Liver (tissue), 9 donors: ENCODE data around the gene RTN4R. TPM values are rescaled to one million over a fixed set of nuclear protein-coding genes. Genes with fewer than 3 reads are reported as not detected.

Source experiments
- DNase-seq: peaks from one replicate; pipeline ENCODE4 v3.0.0-alpha.2; 2017; ENCODE audit warnings: low spot score
- H3K27ac ChIP-seq, 2 donors: one replicate each; pipeline ENCODE4 v1.7.0; 2013; ENCODE audit warnings: inconsistent platforms in 2 of 2, low read length in 2 of 2, control low read depth in 1 of 2, low read depth in 1 of 2, mild to moderate bottlenecking in 1 of 2
- H3K27me3 ChIP-seq, 4 donors: one replicate each; pipeline versions ENCODE4 v1.6.1 to v1.7.0; 2013; ENCODE audit warnings: low read length in 3 of 4, inconsistent platforms in 1 of 4, mild to moderate bottlenecking in 1 of 4, moderate library complexity in 1 of 4; ENCODE audit not compliant: control insufficient read depth in 4 of 4, insufficient read depth in 4 of 4
- H3K36me3 ChIP-seq, 4 donors: one replicate each; pipeline versions ENCODE4 v1.6.1 to v1.7.0; 2013; ENCODE audit warnings: low read length in 3 of 4, mild to moderate bottlenecking in 3 of 4, low read depth in 1 of 4, moderate library complexity in 1 of 4; ENCODE audit not compliant: control insufficient read depth in 4 of 4, insufficient read depth in 3 of 4
- H3K4me1 ChIP-seq, 4 donors: one replicate each; pipeline versions ENCODE4 v1.6.1 to v1.7.0; 2013; ENCODE audit warnings: low read length in 3 of 4, mild to moderate bottlenecking in 3 of 4, moderate library complexity in 1 of 4; ENCODE audit not compliant: control insufficient read depth in 4 of 4, insufficient read depth in 4 of 4
- H3K4me3 ChIP-seq, 3 donors: one replicate each; pipeline versions ENCODE4 v1.6.1 to v1.7.0; 2013; ENCODE audit warnings: low read length in 3 of 3, control low read depth in 1 of 3, low read depth in 1 of 3, mild to moderate bottlenecking in 1 of 3
- H3K9ac ChIP-seq, 2 donors: one replicate each; pipeline ENCODE4 v1.7.0; 2013; ENCODE audit warnings: low read length in 2 of 2, mild to moderate bottlenecking in 2 of 2, moderate library complexity in 2 of 2, control low read depth in 1 of 2, low read depth in 1 of 2
- H3K9me3 ChIP-seq, 4 donors: one replicate each; pipeline versions ENCODE4 v1.6.1 to v1.7.0; 2013; ENCODE audit warnings: low read length in 3 of 4; ENCODE audit not compliant: control insufficient read depth in 4 of 4
- ATF3 ChIP-seq: IDR thresholded peaks from 2 replicates; pipeline ENCODE4 v1.6.1; 2016; ENCODE audit warnings: antibody characterized with exemption
- CTCF ChIP-seq: fragments of 150-350 bp; IDR thresholded peaks from 2 replicates; pipeline ENCODE4 v1.5.1; 2017; ENCODE audit warnings: improper control_type of control experiment, low read depth, low read length; ENCODE audit not compliant: missing input control
- EGR1 ChIP-seq, 2 donors: IDR thresholded peaks; 2 replicates each; pipeline ENCODE4 v1.6.1; 2016 to 2018; ENCODE audit warnings: antibody characterized with exemption in 2 of 2, low read depth in 2 of 2
- FOXA1 ChIP-seq: IDR thresholded peaks from 2 replicates; pipeline ENCODE4 v1.6.1; 2016; ENCODE audit warnings: antibody characterized with exemption
- FOXA2 ChIP-seq: IDR thresholded peaks from 2 replicates; pipeline ENCODE4 v1.6.1; 2016; ENCODE audit warnings: antibody characterized with exemption
- GABPA ChIP-seq, 2 donors: IDR thresholded peaks in 1 of 2; conservative IDR thresholded peaks in 1 of 2; 2 replicates each; pipeline ENCODE4 v1.6.1; 2016; ENCODE audit warnings: antibody characterized with exemption in 2 of 2, mild to moderate bottlenecking in 1 of 2, moderate library complexity in 1 of 2
- HNF4A ChIP-seq, 2 donors: conservative IDR thresholded peaks; 2 replicates each; pipeline ENCODE4 v1.6.1; 2016; ENCODE audit warnings: antibody characterized with exemption in 2 of 2, mild to moderate bottlenecking in 2 of 2
- HNF4G ChIP-seq: IDR thresholded peaks from 2 replicates; pipeline ENCODE4 v1.6.1; 2016; ENCODE audit warnings: antibody characterized with exemption
- JUND ChIP-seq, 2 donors: IDR thresholded peaks; 2 replicates each; pipeline ENCODE4 v1.6.1; 2016; ENCODE audit warnings: antibody characterized with exemption in 2 of 2
- MAX ChIP-seq: IDR thresholded peaks from 2 replicates; pipeline ENCODE4 v1.6.1; 2016; ENCODE audit warnings: antibody characterized with exemption
- NR2F2 ChIP-seq: IDR thresholded peaks from 2 replicates; pipeline ENCODE4 v1.6.1; 2016; ENCODE audit warnings: antibody characterized with exemption
- RAD21 ChIP-seq, 2 donors: IDR thresholded peaks; 2 replicates each; pipeline ENCODE4 v1.6.1; 2016; ENCODE audit warnings: antibody characterized with exemption in 2 of 2, mild to moderate bottlenecking in 2 of 2
- REST ChIP-seq: IDR thresholded peaks from 2 replicates; pipeline ENCODE4 v1.6.1; 2016; ENCODE audit warnings: antibody characterized with exemption, mild to moderate bottlenecking
- RXRA ChIP-seq, 2 donors: IDR thresholded peaks; 2 replicates each; pipeline ENCODE4 v1.6.1; 2017 to 2018; ENCODE audit warnings: antibody characterized with exemption in 2 of 2, mild to moderate bottlenecking in 1 of 2
- SP1 ChIP-seq: IDR thresholded peaks from 2 replicates; pipeline ENCODE4 v1.6.1; 2018; ENCODE audit warnings: antibody characterized with exemption, mild to moderate bottlenecking
- TAF1 ChIP-seq: conservative IDR thresholded peaks from 2 replicates; pipeline ENCODE4 v1.6.1; 2016; ENCODE audit warnings: antibody characterized with exemption, mild to moderate bottlenecking
- YY1 ChIP-seq: IDR thresholded peaks from 2 replicates; pipeline ENCODE4 v1.6.1; 2016; ENCODE audit warnings: antibody characterized with exemption, mild to moderate bottlenecking
- ZBTB33 ChIP-seq: IDR thresholded peaks from 2 replicates; pipeline ENCODE4 v1.6.1; 2016; ENCODE audit warnings: antibody characterized with exemption
- WGBS: extraction: QIAGEN DNeasy Blood & Tissue Kit; methylation state at CpG from one replicate; pipeline ENCODE4 v1.1.7; 2013; 5-methylcytosine and 5-hydroxymethylcytosine counted together
- polyA plus RNA-seq, 2 donors: library from polyadenylated mRNA; stranded (reverse) in 1 of 2; unstranded in 1 of 2; fragments of 200-250 nt in 1 of 2; fragments of >200 nt in 1 of 2; fragmentation: Nextera tagmentation in 1 of 2; extraction: Ambion mirVana in 1 of 2; gene quantifications; one replicate each; pipeline versions ENCODE4 v1.2.1 to v1.2.3, GENCODE V29; 2013 to 2015
- total RNA-seq, 2 donors: library from RNA; depleted of rRNA; stranded (reverse); fragments of >200 nt; gene quantifications; one replicate each; pipeline ENCODE4 v1.2.3, GENCODE V29; 2014
- donor health status: healthy.
- donor health status: healthy.
- donor health status: healthy.
- donor health status: healthy.
- donor health status: healthy.

Gene RTN4R
- total and polyA plus RNA-seq, 4 donors, result 0.33 to 10.4 (median 1.1) TPM

GRCh38 chr22:20240447-20240764, 27.7 kb downstream of the RTN4R start:
- Histone ChIP-seq H3K27me3 (no peaks in the 10 kb centered on the region), H3K27ac (no peak overlapping the region), H3K9me3 (no peaks in the 10 kb centered on the region), H3K9ac (no peak overlapping the region), H3K4me1 (peaks cover 27 to 84% (median 67%) of the 10 kb centered on the region in 4 donors), H3K4me3 (no peak overlapping the region), H3K36me3 (no peaks in the 10 kb centered on the region)
- TF ChIP-seq FOXA2 (no peak), GABPA (IDR thresholded peaks at IDR 0.05 in 1 of 2, conservative IDR thresholded peaks at IDR 0.05 in 1 of 2) (no peak), RAD21 (IDR thresholded peaks at IDR 0.05) (no peak), YY1 (no peak), JUND (IDR thresholded peaks at IDR 0.05) (no peak), FOXA1 (no peak)
- DNase-seq, result no peak
- 74% methylated on average over 14 of the region's 14 CpGs for WGBS

GRCh38 chr22:20239676-20240446, 28.3 kb downstream of the RTN4R start:
- no peak for DNase-seq
- no peak for TF ChIP-seq ZBTB33
- no peak for TF ChIP-seq ATF3
- TF ChIP-seq GABPA (IDR thresholded peaks at IDR 0.05 in 1 of 2, conservative IDR thresholded peaks at IDR 0.05 in 1 of 2), result no peak
- TF ChIP-seq FOXA2, result no peak
- TF ChIP-seq CTCF, result no peak
- TF ChIP-seq FOXA1, result no peak
- TF ChIP-seq TAF1, result no peak
- TF ChIP-seq SP1, result no peak
- no peak for TF ChIP-seq MAX
- no peak for TF ChIP-seq HNF4G
- TF ChIP-seq EGR1 (IDR thresholded peaks at IDR 0.05; ENCODE audit: low read depth in 2 of 2), result no peak
- TF ChIP-seq YY1, result no peak
- TF ChIP-seq RAD21 (IDR thresholded peaks at IDR 0.05), result no peak
- no peak for TF ChIP-seq NR2F2
- TF ChIP-seq HNF4A (conservative IDR thresholded peaks at IDR 0.05), result no peak
- no peak for TF ChIP-seq JUND (IDR thresholded peaks at IDR 0.05)
- TF ChIP-seq RXRA (IDR thresholded peaks at IDR 0.05), result no peak
- TF ChIP-seq REST, result no peak
- Histone ChIP-seq H3K27me3 (no peaks in the 10 kb centered on the region), H3K9me3 (no peaks in the 10 kb centered on the region), H3K27ac (no peak overlapping the region), H3K4me1 (peaks cover 23 to 83% (median 67%) of the 10 kb centered on the region in 4 donors), H3K4me3 (no peak overlapping the region), H3K9ac (no peak overlapping the region), H3K36me3 (no peaks in the 10 kb centered on the region)
- WGBS, result 86% methylated on average over 9 of the region's 9 CpGs
